Mucosa of gallbladder (tissue), 1 donor: ENCODE data around the gene KERA. TPM values are rescaled to one million over a fixed set of nuclear protein-coding genes. Genes with fewer than 3 reads are reported as not detected.
"Not testable (repeated sequence)": the region's sequence is repeated elsewhere in the genome, so short reads cannot be mapped to it uniquely, and the experiment has no call there.

ENCODE experiments used
- DNase-seq: peaks from one replicate; pipeline ENCODE4 v3.0.0-alpha.2; 2020; ENCODE audit warnings: low spot score
- total RNA-seq: library from RNA; stranded (reverse); gene quantifications from one replicate; pipeline ENCODE4 v1.2.1, GENCODE V29; 2021
- donor health status: DM: no; HTN: no; CAD: no.

Gene KERA
- total RNA-seq, result not detected

GRCh38 chr12:91057368-91058165 is at the start of gene KERA:
TSS of gene KERA (minus strand) at chr12:91058024. CDS start at chr12:91056281, 1,743 bp downstream.
- DNase-seq, result no peak

- DNase-seq, result no peak
Measured at GRCh38 chr12:91106283-91106682, 48.5 kb upstream of the KERA start.

DNA sequence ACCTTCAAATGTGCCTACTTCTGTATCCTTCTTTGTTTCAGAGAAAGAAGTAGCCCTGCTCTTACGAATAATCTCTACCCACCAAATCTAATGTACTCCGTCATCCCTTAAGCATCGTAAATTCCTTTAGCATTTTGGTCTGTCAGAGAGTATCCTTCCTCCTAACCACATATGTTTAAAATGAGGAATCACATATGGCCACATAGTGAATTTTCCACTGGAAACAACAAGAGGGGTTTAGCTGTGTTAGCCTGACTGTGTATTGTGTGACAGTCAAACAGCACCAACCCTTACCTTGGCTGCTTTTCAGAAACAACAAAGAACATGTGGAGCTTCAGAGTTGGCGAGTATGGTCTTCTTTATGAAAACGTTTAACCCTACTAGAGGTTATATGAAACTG is 48.0 kb upstream of the KERA start:
- DNase-seq, result no peak

DNA sequence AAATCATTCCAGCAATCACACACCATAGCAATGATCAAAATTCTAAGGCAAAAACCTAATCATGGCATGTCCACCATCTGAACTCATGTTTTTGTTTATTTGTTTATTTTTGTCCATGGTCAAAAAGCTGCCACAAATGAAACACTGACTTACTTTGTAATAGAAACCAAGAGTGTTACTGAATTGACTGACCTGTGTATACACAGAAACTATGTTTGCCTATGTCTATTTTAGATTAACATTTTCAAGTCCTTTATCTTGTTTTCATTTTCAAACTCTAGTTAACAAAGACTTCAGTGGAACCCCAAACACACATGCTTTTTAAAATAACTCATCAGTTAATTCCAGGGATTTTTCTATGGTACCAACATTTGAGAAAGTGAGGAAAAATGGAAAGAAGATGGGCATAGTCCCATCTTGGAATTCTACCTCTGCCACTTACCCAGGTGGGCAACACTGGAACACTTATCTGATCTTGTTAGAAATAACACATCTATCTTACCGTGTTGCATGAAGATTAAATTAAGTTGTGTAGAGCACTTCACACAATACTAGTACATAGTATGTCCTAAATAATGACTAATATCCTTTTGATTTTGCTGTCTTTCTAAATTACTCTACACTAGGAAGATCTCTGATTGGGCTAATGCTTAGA is 47.1 kb upstream of the KERA start:
- DNase-seq, result no peak

DNA sequence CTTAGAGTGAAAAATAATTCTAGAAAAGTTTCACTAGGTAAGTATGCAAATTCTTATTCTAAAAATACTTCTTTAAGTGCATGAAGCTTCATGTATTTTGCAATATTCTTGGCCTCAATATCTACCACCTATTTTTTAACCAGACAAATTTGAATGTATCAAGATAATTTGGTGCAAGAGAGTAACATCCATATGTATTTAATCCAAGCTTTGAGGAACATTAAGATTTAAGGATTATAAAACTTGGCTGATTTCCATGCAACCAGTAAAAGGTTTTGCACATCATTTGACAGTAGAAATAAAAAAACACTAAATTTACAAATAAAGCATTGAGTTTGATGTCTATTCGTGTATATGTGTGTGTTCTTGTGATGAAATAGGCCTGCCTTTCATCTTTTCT is 45.8 kb upstream of the KERA start:
- no peak for DNase-seq

DNA sequence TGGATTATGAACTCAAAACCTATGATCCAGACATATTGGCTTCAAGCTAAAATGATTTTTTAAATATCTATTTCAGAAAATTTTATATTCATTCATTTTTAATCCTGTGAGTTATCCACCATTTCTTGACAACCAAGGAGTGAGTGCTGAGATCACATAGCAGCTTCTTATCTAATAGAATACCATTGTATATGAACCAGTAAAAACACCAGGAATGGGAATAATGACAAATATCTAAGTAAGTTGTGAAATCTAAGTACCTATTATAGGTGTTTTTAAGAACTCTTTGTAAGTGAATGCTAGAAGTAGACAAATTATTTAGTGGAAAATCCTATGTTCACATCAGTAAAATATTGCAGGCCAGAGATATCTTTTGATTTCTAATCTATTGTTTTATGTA is 45.3 kb upstream of the KERA start:
- no peak for DNase-seq

GRCh38 chr12:91100906-91101305 is 43.1 kb upstream of the KERA start:
- no peak for DNase-seq

DNA sequence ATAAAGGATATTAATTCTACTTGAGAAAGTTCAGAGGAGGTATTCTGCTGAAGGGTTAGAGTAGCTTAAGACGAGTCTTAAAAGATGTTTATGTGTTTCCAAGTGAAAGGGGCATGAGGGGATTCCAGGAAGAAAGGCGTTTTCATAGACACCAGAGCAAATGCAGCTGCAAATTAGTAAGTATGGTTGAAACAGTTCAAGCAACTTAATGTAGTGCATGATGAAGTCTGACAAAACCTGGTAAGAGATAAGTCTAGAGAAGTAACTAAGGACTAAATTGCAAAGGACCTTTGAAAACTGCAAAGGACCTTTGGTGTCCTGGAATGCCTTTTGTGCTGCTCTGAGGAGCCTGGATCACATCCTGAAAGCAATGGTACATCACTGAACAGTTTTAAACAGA is 42.0 kb upstream of the KERA start:
- DNase-seq, result no peak

DNA sequence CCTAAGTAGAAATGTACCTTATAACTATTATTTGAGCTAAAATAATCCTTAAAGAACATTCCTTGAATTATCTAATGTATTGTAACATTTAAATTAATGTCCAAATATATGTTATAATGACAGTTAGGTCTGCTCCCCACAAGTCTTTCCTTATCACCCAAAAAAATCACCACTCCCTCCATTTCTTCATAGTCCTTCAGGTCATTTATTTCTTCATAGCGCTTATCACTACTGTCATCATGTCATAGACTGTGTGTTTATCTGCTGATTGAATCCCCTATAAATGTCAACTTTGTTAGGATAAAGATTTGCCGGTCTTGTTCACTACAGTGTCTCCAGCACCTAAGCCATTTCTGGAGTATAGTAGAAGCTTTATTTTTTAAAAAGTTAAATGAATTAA is 41.5 kb upstream of the KERA start:
- DNase-seq, result no peak

- DNase-seq, result peak; percentile 42
Measured at GRCh38 chr12:91098941-91099340, 41.1 kb upstream of the KERA start.

GRCh38 chr12:91098461-91098860 is 40.6 kb upstream of the KERA start:
- DNase-seq, result no peak

GRCh38 chr12:91094957-91095356 is 37.1 kb upstream of the KERA start:
- DNase-seq, result no peak

DNA sequence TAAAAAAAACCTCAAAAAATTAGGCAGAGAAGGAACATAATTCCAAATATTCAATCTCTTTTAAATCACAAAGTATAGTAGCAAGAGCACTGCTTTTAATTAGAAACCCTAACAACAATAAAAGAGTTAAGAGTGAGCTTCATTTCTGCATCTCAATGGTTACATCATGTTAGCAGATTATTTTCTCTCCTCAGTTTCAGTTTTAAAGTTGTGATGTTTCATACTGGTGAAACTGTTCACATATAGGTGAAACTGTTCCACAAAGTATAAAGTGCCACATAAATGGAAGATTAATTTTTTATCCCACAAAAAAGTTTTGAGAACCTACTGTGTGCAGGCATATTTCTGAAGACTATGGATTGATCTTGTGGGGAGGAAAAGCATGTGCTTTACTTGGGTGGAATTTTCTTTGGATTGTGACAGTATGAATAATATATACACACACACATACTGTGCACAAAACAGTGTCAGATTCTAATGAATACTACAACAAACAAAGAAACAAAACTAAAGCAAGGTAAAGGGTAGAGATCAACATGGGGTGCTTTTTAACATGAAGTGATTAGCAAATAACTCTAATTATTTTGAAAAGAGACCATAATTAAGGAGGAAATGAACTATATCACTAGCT is 36.3 kb upstream of the KERA start:
- no peak for DNase-seq

- no peak for DNase-seq
Measured at GRCh38 chr12:91093341-91093740, 35.5 kb upstream of the KERA start.

DNA sequence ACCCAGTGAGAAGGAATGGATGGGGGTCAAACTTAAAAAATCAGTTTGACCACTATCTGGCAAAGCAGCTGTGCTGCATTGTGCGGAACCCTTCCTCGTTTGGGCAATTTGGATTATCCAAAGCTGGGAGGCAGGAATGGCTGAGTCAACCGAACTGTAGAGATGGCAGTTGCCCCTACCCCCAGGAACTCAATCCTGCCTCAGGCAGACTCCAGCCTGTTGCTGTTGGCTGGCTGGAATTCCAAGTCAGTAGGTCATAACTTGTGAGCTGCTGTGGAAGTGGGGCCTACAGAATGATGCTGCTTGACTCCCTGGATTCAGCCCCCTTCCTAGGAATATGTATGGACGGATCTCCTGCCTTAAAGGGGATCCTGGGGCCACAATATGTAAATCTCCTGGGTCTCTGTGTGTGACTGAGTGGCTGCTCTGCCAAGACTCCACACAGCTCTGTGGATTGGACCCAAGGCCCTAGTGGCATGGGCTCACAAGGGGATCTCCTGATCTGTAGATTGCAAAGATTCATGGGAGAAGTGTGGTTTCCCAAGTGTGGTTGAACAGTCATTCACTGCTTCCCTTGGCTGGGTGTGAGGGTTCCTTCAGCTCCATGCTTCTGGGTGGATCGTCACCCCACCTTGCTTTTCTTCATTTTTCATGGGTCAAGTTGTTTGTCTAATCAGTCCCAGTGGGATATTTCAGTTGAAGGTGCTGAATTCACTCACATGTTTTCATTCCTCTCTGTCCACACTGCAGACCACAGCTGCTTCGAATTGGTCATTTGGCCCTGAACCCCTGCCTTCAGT is 34.3 kb upstream of the KERA start:
- DNase-seq, result no peak

GRCh38 chr12:91089953-91090352 is 32.1 kb upstream of the KERA start:
- not testable (repeated sequence) for DNase-seq

- DNase-seq, result no peak
Measured at GRCh38 chr12:91080041-91080440, 22.2 kb upstream of the KERA start.

DNA sequence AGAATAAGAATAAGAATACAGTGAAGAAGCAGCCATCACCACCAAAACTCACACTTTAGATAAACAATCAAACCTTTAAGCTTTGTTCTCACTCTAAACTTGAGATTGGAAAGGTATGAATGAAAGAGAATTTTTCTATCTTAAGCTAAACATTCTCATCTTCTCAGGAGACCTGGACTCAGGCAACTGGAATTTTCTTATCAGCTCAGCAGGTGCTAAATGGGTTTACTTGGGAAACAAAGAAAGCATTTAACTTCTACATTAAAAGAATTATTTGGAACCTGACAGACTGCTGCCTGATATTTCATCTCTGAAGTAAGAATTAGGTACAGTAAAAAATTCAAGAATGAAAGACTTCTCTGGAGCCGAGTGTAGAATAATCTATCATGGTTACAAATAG is 20.7 kb upstream of the KERA start:
- no peak for DNase-seq

DNA sequence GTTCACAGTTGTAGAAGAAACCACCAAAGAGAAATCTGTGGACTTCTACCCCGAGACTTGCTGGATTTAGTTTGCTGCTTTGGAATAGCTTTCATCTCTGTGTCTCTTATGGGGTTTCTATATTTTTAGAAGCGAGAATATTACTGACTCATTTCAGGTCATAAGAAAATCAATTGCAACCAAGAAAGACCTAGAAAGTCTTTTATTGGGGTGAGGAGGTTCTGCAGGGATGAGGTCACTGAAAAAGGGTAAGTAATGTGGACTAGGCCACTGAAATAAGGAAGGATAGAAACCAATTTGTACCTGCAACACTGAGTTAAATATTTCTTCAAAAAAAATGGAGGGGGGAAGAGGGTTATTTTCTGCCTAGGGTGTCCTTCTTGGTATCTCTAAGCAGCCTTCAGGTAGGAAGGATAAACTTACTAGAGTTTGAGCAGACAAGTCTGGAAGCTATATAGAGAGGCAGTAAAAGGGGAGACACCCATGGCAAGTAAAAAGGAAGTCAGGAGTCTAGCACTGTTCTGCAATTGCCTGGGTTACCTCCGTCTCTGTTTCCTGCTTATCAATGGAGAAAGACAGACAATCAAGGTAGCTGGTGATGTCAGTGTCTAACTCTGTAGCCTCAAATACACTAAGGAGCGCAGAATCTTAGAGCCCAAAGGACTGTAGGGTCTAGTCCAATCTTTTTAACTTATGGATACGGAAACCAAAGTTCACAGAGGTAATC is 19.6 kb upstream of the KERA start:
- DNase-seq, result no peak

GRCh38 chr12:91074851-91075250 is 17.0 kb upstream of the KERA start:
- DNase-seq, result no peak

- no peak for DNase-seq
Measured at GRCh38 chr12:91074154-91074709, 16.4 kb upstream of the KERA start.
